GM11168 (cell line): ENCODE data around the gene ZBTB45.

Experiments
- in situ Hi-C: fragments of 300-500 bp; cut with MboI; formaldehyde crosslinking; loops from one replicate; pipeline ENCODE4 v1.12.0; 2022; ENCODE audit warnings: low sequenced_read_pairs; ENCODE audit not compliant: unreplicated experiment

ZBTB45 gene

GRCh38 chr19:58519355-58520256, at the start of gene ZBTB45:
ZBTB45 (minus strand) TSS chr19:58519810; CDS start chr19:58517673, 2,137 bp downstream.
- in situ Hi-C loops, result no loop called here

- in situ Hi-C loops, result no loop called here
Observed at GRCh38 chr19:58568453-58569130, 49.0 kb upstream of the ZBTB45 start.

DNA sequence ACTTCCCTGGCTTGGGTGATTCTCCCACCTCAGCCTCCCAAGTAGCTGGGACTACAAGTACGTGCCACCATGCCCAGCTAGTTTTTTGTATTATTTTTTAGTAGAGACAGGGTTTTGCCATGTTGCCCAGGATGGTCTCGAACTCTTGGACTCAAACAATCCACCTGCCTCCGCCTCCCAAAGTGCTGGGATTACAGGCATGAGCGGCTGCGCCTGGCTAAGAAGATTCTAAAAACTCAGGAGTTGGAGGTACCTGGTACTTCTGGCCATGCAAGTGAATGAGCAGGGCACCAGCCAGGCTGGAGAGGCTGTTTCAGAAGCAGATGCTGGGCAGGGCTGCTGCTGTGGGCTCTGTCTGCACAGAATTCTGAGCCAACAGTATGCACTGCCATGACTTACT, 47.4 kb upstream of the ZBTB45 start:
- in situ Hi-C loops, result no loop called here

DNA sequence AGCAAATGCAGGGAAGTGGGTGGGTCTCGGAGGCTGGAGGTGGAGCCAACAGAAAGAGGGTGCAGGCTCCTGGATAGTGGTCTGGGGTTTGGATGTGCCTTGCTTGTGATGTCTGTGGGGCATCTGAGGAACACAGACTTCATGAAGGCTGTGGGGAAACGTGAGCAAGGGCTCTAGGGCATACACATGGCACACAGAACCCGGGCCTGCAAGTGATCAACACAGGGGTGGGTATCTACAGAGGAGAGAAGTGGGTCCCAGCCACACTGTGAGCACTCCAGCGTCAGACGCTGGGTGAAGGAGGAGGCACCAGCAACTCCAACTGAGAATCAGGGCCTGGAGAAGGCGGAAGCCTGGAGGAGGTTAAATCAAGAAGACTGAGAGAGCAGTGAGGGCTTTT, 44.2 kb upstream of the ZBTB45 start:
- in situ Hi-C loops, result no loop called here

- in situ Hi-C loops, result no loop called here
Observed at GRCh38 chr19:58563034-58563573, 43.5 kb upstream of the ZBTB45 start.

GRCh38 chr19:58562122-58563033, 42.8 kb upstream of the ZBTB45 start:
- in situ Hi-C loops, result no loop called here

DNA sequence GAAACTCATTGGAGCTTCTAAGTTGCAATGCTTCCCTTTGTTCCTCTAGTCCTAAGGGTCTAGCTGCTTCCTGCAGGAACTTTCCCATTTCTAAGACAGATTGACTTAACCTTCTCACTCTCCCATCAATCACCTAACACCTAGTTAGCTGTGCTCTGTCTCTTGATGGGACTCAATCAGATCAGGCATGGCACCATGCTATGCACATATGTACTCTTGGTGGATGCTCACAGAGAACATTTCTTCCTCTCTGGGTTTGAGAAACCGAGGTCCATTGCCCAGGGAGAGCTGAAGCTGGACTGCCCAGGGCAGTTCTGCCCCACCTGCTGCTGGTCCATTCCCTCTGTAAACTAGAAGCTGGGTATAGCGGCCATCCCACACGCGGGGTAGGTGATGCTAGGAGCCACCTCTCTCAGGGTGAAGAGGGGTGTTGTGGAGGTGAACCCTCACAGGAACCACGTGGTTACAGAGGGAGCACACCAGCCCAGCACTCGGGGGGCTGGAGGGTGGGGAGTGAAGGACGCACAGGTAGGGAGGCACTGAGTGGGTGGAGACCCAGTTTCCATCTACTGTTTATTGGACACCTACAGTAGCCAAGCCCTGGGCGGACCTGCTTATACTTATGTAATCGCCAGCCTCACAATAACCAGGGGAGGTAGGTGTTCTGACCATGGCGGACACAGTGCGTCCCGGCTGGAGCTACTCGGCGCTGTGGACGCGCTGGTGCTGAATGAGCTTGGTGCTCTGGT, 41.9 kb upstream of the ZBTB45 start:
- in situ Hi-C loops, result no loop called here

GRCh38 chr19:58560921-58561320, 41.3 kb upstream of the ZBTB45 start:
- in situ Hi-C loops, result no loop called here

DNA sequence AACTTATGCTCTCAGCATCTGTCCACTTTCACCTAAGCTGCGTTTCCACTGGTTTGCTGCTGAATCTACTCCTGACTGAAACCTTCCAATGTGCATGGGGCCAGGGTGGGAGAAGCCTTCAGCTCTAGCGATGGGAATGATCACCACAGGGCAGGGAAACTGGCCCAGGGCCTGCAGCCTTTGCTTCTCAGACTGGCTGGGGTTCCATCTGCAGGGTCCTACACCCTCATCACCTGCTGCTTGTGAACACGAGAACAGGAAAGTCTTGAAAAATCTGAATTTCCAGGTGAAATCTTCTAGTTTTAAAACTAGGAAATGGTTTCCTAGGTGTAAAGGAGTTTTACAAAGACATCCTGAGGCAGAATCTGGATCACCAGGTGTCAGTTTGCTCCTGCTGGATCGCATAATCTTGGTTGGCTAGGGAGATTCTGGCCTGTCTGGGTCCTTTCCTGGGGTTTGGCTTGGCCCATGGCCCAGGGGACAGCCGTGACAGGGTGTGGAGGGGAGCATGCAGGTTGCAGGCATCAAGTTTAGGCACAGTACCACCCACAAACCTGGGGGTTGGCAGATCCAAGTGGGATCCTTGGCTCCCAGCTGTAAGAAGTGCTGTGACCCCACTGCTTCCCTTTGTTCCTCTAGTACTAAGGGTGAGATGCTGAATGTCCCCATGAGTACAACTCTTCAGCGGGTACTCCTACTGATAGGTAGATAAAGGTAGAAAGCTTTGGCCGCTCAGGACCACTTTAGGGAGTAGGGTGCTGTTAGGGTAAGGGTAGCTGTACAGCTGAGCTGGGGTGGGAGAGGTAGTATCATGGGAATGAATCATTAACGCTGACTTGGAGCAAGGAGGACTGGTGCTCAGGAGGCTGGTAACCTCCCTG, 40.6 kb upstream of the ZBTB45 start:
- in situ Hi-C loops, result no loop called here

DNA sequence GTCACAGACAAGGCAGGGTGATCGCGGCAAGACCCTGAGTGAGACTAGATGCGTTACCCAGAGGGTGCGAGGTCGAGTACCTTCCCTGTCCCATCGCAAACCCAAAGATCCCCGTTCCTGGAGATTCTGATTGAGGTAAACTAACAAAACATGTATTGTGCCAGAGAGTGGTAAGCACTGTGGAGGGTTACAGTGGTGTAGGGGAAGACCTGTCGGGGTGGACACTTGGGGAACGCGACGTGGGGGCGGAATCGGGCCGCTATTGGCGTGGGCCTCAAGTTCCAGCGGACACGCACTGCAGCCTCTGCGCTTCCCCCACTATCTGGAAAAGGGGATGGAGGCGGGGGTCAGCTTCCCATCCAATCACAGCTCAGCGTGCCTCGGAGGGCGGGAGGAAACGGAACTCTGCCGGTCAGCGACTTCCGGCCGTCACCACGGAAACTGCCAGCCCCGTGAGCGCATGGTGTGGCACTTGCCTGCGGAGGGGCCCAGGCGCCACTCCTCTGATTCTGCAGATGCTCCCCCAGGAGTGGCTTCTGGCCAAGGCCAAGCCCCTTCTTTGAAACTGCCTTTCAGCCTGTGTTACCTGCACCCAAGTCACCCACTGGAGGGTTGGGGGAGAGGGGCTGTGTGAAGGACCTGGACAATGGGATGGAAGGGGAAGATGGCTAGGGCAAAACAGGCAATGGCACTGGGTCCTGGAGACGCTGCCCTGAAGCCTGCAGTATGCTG, 39.8 kb upstream of the ZBTB45 start:
- in situ Hi-C loops, result no loop called here

GRCh38 chr19:58558623-58559274, 39.1 kb upstream of the ZBTB45 start:
- in situ Hi-C loops, result no loop called here

DNA sequence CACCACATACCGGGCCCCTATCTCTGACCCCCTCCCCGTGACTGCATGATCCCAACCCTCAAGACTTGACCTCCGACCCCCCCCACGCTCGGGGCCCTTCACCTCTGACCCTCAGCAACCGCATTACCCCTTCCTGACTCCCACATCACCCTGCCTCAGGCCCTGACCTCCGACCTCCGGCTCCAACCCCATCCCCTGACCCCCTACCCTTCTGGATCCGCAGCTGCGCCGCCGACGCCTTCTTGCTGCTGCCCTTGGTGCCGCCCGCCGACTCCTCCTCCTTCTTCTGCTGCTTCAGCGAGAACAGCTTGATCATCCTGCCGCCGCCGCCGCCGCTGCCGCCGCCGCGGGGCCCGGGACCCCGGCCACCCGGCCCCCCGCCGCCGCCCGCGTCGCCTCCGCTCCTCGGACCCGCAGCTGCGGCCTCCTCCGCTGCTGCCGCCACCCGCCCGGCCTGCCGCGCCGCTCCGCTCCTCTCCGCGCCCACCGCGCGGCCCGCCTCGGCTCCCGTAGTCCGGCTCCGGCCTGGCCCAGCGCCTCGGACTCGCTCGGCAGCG, 38.5 kb upstream of the ZBTB45 start, which contains the start of gene UBE2M:
Gene UBE2M (minus strand): TSS at position 546 of the 557 bp plus-strand sequence. CDS start 230 bp downstream, at position 316.
- in situ Hi-C loops, result no loop called here

DNA sequence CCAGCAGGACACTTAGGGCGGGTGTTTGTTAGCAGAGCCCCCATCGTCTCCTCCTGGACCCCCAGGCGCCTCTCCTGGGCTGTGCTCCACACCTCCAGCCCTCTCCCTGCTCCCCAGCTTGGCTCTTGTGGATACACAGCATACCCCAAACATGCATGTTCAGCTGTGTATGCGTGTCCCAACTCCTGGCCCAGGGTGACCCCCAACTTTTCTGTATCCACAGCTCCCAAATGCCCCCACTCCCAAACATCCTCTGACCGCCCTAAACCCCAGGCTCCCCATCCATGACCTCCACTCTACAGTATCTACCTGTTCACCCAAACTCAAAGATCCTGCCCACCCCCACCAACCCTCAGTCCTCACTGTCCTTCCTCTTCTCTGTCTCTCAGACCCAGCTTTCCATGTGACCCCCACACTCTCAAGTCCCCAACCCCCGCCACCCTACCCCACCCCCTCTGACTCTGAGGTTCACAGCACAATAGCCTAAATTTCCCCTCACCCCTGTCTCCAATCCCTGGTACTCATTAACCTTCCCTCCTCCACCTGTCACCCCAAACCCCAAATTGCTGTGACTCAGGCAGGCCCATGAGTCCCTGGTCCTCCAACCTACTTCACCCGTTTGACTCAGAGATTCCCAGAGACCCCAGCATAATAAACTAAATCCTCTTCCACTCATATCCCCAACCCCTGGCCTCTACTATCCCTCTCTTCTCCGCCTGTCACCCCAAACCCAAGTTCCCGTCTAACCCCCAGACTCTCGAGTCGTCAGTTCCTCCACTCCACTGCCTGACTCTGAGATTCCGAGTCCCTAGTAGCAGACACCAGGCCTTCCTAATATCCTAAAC, 37.8 kb upstream of the ZBTB45 start:
- in situ Hi-C loops, result no loop called here

DNA sequence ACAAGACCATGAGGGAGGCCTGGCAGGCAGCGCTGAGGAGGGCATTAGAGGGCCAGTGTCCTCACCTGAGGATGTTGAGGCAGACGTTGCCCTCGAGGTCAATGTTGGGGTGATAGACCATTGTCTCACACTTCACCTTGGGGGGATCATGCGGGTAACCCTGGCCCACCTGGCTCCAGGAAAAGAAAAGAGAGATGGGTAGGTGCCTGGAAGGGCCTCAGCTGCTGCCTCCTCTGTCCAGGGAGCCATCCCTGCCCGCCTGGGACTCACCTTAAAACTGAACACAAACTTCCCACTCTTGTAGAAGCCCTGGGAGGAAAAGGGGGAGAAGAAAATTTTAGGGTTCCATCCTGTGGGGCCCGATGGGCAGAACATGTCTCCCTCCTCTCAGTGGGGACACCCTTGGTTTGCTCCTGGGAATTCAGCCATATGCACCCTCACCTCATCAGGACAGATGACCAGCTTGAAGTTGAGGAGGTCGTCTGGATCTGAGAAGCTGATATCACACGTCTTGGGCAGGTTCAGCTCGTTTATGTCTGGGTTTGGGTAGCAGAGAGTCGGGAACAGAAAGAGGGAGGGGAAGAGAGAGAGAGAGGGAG, 37.1 kb upstream of the ZBTB45 start:
- in situ Hi-C loops, result no loop called here

DNA sequence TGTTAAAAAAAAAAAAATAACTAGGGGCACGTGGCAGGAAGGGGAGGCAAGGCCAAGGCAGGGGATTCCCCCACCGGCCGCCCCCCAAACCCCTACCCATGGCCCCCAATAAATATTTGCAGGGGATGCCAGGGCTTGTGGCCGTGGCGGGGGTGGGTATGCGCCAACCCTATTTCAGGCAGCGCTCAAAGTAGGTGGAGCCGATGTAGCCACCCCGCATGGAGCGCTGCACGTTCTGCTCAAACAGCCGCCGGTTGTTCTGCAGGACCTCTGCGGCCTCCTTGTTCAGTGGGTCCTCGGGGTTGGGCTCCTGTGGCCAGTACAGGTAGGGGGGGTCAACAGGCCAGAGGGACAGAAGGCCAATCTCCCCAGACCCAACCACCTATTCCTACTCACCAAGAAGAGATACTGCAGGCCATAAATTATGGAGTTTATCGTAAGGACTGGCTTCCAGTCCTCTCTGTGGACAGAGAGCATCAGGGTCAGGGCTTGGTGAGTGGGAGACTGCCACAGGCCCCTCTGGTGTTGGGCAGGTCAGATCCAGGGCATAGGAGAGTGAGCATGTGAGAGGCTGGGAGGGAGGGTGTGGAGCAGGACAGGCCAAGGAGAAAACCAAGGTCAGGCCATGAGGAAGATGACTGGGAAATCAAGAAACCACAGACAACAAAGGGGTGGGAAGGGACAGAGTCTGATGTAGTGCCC, 36.5 kb upstream of the ZBTB45 start:
- in situ Hi-C loops, result no loop called here
